OCI-LY3 (cell line): ENCODE results near the gene SERINC2.
"Not testable (repeated sequence)": the region's sequence is repeated elsewhere in the genome, so short reads cannot be mapped to it uniquely, and the experiment has no call there.

ENCODE experiments used
- H2AFZ ChIP-seq: fragments of 200-600, 300-600 bp; shearing (Covaris generic); 2 replicates; pipeline ENCODE4 v1.6.0; 2014; ENCODE audit warnings: antibody characterized with exemption, low read depth, low read length
- H3K27ac ChIP-seq: fragments of 200-600, 300-600 bp; sonication (generic); 2 replicates; pipeline ENCODE4 v1.5.1; 2014; ENCODE audit warnings: mild to moderate bottlenecking, low read length, moderate library complexity, mixed read lengths
- H3K27me3 ChIP-seq: fragments of 200-600, 300-600 bp; sonication (generic); 2 replicates; pipeline ENCODE4 v1.6.1; 2014; ENCODE audit warnings: low read depth, low read length, mixed read lengths
- H3K36me3 ChIP-seq: fragments of 200-600, 300-600 bp; sonication (generic); replicated peaks from 2 replicates; pipeline ENCODE3; 2014; ENCODE audit warnings: low read depth, low read length, mixed read lengths
- H3K4me1 ChIP-seq: fragments of 300-600, 200-600 bp; sonication (generic); 2 replicates; pipeline ENCODE4 v1.6.1; 2014; ENCODE audit warnings: low read length, mixed read lengths
- H3K4me2 ChIP-seq: fragments of 200-600, 300-600 bp; sonication (generic); 2 replicates; pipeline ENCODE4 v1.6.1; 2014; ENCODE audit warnings: low read length, mixed read lengths
- H3K4me3 ChIP-seq: fragments of 300-600, 200-600 bp; sonication (generic); 2 replicates; pipeline ENCODE4 v1.5.1; 2014; ENCODE audit warnings: antibody characterized with exemption, mild to moderate bottlenecking, low read length, moderate library complexity
- H3K79me2 ChIP-seq: fragments of 300-600, 200-600 bp; shearing (Covaris generic); 2 replicates; pipeline ENCODE4 v1.6.1; 2014; ENCODE audit warnings: mild to moderate bottlenecking, low read length, mixed read lengths
- H3K9ac ChIP-seq: fragments of 300-600, 200-600 bp; shearing (Covaris generic); 2 replicates; pipeline ENCODE4 v1.6.0; 2014; ENCODE audit warnings: mild to moderate bottlenecking, low read length, moderate library complexity
- H3K9me3 ChIP-seq: fragments of 200-600, 300-600 bp; shearing (Covaris generic); 2 replicates; pipeline ENCODE4 v1.6.1; 2014; ENCODE audit warnings: low read length, mixed read lengths; ENCODE audit not compliant: insufficient read depth
- H4K20me1 ChIP-seq: fragments of 200-600, 300-600 bp; sonication (generic); 2 replicates; pipeline ENCODE4 v1.6.1; 2016; ENCODE audit warnings: low read length, mixed read lengths; ENCODE audit not compliant: insufficient read depth
- CTCF ChIP-seq: fragments of 200-600, 300-600 bp; sonication (generic); IDR thresholded peaks from 2 replicates; pipeline ENCODE4 v1.5.1; 2014; ENCODE audit warnings: antibody characterized with exemption, low read length, low read depth
- EZH2phosphoT487 ChIP-seq: fragments of 200-600 bp; shearing (Covaris generic); IDR thresholded peaks from 2 replicates; pipeline ENCODE4 v1.6.1; 2018; ENCODE audit warnings: antibody characterized with exemption, mixed run types, low read depth

SERINC2 gene

GRCh38 chr1:31458287-31458896 is 45.4 kb downstream of the SERINC2 start:
- Histone ChIP-seq H3K4me2 (no peak overlapping the region), H3K9ac (no peak overlapping the region), H3K9me3 (peaks cover 12% of the 10 kb centered on the region), H2AFZ (no peak overlapping the region), H3K36me3 (no peaks in the 10 kb centered on the region), H4K20me1 (no peaks in the 10 kb centered on the region), H3K4me1 (no peaks in the 10 kb centered on the region), H3K79me2 (no peaks in the 10 kb centered on the region), H3K4me3 (no peak overlapping the region), H3K27ac (no peak overlapping the region), H3K27me3 (no peaks in the 10 kb centered on the region)
- no peak for TF ChIP-seq EZH2phosphoT487
- TF ChIP-seq CTCF: no peak

DNA sequence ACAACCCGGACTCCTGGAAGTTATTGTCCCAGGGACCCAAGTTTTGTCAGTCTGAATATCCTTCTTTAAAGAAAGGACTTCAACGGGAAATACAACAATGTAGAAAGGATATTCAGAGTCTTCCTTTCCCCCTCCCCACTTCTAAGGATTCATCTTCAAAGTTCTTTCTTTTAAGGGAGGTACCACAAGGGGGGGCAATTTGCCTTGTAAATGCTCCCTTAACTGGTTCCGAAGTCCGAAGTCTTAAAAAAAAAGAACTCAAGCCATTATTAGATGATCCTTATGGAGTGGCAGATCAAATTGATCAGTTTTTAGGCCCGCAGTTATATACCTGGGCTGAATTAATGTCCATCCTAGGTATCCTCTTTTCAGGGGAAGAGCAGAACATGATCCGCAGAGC is 47.0 kb downstream of the SERINC2 start:
- Histone ChIP-seq H3K27me3 (no peaks in the 10 kb centered on the region), H3K9ac (no peak overlapping the region), H3K4me1 (no peaks in the 10 kb centered on the region), H3K79me2 (no peaks in the 10 kb centered on the region), H3K4me3 (no peak overlapping the region), H3K36me3 (no peaks in the 10 kb centered on the region), H3K27ac (no peak overlapping the region), H3K4me2 (no peak overlapping the region), H4K20me1 (no peaks in the 10 kb centered on the region), H2AFZ (no peak overlapping the region), H3K9me3 (peaks cover 12% of the 10 kb centered on the region)
- TF ChIP-seq EZH2phosphoT487 (no peak), CTCF (no peak)

DNA sequence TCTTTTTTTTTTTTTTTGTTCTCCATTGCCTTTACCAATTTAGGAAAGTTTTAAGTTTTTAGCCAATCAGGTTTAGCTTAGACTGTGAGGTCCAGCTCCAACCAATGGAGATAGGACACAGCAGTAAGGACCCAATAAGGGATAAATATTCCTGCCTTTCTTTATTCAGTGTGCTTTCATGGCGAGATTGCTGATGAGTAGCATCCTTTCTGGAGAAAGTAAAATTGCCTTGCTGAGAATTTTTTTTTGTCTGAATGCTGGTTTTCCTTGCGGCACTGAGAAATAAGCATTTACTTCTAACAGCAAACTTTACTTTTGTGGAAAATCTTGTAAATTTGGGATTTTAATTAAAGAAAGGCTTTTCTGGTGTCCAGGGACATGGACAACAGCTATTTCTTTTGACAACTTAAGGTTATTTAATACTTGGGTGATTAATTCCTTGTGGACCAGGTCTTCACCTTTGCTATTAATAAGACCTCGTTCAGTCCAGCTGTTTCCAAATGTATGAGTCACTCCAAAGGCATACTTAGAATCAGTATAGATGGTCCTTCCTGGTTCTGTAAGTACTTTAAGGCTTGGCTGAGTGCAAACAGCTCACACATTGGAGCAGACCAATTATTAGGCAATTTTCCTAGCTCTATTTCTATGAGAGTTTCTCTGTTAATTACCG is 54.1 kb downstream of the SERINC2 start:
- Histone ChIP-seq H3K79me2 (no peaks in the 10 kb centered on the region), H4K20me1 (no peaks in the 10 kb centered on the region), H3K9me3 (0 out of 2 replicates have a peak, but pooled peaks cover 3% of the 10 kb centered on the region), H3K4me3 (no peak overlapping the region), H2AFZ (no peak overlapping the region), H3K9ac (no peak overlapping the region), H3K4me1 (peaks cover 4% of the 10 kb centered on the region; the same call in 1 of the 2 replicates), H3K36me3 (no peaks in the 10 kb centered on the region), H3K27ac (no peak overlapping the region), H3K27me3 (no peaks in the 10 kb centered on the region), H3K4me2 (no peak overlapping the region)
- TF ChIP-seq EZH2phosphoT487 (no peak), CTCF (no peak)

GRCh38 chr1:31470794-31471315 is 57.8 kb downstream of the SERINC2 start:
- Histone ChIP-seq H3K36me3 (no peaks in the 10 kb centered on the region), H3K4me2 (no peak overlapping the region), H3K4me1 (peaks cover 8% of the 10 kb centered on the region; the same call in 1 of the 2 replicates), H4K20me1 (no peaks in the 10 kb centered on the region), H3K9ac (no peak overlapping the region), H3K79me2 (no peaks in the 10 kb centered on the region), H3K4me3 (no peak overlapping the region), H3K27me3 (no peaks in the 10 kb centered on the region), H2AFZ (no peak overlapping the region), H3K9me3 (0 out of 2 replicates have a peak, but pooled peaks cover 3% of the 10 kb centered on the region), H3K27ac (no peak overlapping the region)
- TF ChIP-seq EZH2phosphoT487 (no peak), CTCF (no peak)

DNA sequence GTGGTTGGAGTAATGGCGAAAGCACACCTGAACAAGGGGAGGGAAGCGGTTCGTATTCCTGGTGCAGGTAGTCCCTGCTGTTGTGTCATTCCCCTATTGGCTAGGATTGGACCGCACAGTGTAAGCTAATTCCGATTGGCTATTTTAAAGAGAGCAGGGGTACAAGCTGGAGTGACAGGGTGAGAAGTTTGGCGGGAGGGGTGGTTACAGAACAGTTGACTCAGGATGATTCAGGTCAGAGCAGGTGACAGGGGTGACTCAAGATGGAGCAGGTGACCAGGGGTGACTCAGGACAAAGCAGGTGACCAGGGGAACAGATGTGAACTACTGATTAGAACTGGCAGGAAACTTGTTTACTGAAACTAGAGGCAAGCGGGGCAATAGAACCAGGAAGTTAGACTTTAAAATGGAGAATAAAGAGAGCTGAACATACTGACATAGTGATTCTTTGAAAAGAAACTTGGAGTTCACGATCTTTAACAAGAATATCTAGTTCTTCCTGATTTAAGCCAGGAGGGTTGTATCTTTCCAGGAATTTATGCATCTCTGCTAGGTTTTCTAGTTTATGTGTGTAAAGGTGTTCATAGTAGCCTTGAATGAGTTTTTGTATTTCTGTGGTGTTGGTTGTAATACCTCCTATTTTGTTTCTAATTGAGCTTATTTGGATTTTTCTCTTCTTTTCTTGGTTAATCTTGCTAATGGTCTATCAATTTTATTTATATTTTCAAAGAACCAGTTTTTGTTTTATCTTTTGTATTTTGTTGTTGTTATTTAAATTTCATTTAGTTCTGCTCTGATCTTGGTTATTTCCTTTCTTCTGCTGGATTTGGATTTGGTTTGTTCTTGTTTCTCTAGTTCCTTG is 58.7 kb downstream of the SERINC2 start:
- not testable (repeated sequence) for H3K27ac ChIP-seq
- H2AFZ ChIP-seq: 0 out of 2 replicates have a peak overlapping the region, but pooled peaks have one; percentile 39

More for the DNA sequence above, 58.7 kb downstream of the SERINC2 start:
- not testable (repeated sequence) for H3K4me1 ChIP-seq, H3K9me3 ChIP-seq, H3K4me3 ChIP-seq, H4K20me1 ChIP-seq, H3K4me2 ChIP-seq, H3K36me3 ChIP-seq, H3K9ac ChIP-seq, H3K79me2 ChIP-seq, H3K27me3 ChIP-seq
